Stimulated activated CD8-positive, alpha-beta memory T cell treated with anti-CD3 and anti-CD28 coated beads, Interleukin-12 subunit alpha, Interleukin-12 subunit beta, amount 100 ng/mL, for 24 hours (primary cell): Measurements from ENCODE around the gene MTMR11.
"Not testable (repeated sequence)": the region's sequence is repeated elsewhere in the genome, so short reads cannot be mapped to it uniquely, and the experiment has no call there.

Experiments
- DNase-seq: peaks from one replicate; pipeline ENCODE4 v3.0.0-alpha.2; 2020; ENCODE audit errors: extremely low read depth

The MTMR11 gene, protein sequence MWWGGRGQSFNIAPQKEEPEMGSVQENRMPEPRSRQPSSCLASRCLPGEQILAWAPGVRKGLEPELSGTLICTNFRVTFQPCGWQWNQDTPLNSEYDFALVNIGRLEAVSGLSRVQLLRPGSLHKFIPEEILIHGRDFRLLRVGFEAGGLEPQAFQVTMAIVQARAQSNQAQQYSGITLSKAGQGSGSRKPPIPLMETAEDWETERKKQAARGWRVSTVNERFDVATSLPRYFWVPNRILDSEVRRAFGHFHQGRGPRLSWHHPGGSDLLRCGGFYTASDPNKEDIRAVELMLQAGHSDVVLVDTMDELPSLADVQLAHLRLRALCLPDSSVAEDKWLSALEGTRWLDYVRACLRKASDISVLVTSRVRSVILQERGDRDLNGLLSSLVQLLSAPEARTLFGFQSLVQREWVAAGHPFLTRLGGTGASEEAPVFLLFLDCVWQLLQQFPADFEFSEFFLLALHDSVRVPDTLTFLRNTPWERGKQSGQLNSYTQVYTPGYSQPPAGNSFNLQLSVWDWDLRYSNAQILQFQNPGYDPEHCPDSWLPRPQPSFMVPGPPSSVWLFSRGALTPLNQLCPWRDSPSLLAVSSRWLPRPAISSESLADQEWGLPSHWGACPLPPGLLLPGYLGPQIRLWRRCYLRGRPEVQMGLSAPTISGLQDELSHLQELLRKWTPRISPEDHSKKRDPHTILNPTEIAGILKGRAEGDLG

DNA sequence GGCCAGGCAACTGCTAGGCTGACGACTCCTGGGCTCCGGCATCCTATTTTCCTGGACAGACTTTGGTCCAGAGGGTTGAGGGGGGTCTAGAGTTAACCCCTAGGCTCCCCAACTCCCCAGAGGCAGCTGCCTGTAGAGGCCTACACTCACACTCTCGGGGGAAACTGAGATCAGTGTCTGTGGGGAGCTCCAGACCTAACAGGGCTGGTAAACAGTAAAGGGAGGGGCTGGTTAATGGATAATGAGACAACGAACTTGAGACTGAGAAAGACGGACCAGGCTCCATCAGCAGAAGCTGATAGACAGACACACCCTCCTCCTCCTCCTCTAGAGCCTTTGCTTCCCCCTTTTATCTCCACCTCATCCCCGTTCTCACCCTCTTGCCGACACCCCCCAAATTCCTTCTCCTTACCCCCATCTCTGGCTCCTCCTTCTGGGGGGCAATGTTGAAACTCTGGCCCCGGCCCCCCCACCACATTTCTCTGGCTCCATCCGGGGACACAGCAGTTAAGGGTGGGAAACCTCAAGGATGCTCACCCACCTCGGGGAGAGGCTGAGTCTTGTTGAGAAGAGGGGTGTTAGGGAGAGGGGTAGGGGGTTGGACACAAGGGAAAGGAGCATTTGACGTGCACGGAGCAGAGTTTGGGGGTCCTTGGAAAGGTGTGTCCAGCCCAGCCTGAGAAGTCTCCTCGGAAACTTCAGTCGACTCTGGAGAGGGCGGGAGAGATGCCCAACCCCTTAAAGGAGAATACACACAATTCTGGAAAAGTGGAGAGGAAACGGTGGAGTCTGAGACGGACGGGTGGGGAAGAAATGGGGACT lies at the start of gene MTMR11:
Gene MTMR11 (minus strand): TSS at position 710 of the 822 bp plus-strand sequence. CDS start 232 bp downstream, at position 478.
- DNase-seq: no peak

DNA sequence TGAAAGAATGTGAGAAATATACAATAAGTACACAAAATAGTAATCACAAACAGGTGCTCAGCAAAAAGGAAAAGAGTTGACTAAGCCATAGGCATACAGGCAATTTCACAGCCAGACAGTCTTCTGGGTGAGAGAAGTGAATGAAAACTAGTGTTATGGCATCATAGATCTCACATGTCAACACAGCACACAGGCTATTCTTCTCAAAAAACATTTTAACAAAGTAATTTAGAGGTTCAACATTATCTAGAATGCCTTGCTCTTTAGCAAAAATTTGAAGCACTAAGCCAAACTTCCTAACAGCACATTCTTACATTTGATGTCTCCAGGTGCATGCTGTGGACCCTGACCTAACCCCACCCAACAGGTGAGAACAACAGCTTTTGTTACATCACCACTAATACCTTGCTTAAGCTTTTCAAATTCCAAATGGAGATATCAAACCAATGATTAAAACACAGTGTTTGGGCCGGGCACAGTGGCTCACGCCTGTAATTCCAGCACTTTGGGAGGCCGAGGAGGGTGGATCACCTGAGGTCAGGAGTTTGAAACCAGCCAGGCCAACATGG lies 43.4 kb upstream of the MTMR11 start:
- DNase-seq: no peak

- DNase-seq: no peak
Observed at GRCh38 chr1:149979245-149979971, 42.7 kb upstream of the MTMR11 start.

DNA sequence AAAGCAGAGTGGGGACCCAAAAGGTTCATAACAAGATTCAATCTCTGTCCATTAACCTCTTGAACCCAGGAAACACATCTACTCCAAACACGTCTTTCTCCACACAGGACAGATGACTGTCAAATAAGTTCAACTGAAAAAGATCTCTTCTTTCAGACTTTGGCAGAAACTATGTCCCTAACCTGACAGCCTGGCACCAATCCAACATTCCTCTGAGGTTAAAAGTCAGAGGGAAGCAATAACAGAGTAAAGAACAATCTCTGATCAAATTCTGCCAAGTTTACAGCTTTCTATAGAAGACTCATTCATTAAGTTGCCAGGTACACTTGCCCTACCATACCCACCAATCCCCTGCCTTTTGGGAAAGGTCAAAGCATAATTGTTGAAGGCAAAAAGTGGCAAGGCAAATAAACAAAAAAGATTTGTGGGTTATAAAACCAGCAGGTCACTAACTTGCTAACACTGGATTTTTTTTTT lies 41.9 kb upstream of the MTMR11 start:
- no peak for DNase-seq

DNA sequence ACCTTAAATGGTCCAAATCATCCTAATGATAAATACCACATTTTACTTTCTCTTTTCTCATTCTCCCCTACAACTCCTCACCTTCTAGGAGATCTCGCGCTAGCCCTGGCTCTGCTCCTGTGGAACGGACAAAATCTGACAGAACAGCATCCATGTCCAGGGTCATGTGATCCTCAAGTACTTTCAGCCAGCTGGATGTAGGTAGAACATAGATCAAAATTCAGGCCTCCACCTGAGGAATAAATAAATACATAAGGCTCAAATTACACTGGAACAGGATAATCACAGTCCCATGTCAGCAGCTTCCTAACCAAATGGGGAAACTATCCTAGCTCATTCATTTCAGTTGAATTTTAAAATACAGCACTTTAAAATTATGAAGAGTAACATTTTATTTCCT lies 40.7 kb upstream of the MTMR11 start:
- DNase-seq: no peak

DNA sequence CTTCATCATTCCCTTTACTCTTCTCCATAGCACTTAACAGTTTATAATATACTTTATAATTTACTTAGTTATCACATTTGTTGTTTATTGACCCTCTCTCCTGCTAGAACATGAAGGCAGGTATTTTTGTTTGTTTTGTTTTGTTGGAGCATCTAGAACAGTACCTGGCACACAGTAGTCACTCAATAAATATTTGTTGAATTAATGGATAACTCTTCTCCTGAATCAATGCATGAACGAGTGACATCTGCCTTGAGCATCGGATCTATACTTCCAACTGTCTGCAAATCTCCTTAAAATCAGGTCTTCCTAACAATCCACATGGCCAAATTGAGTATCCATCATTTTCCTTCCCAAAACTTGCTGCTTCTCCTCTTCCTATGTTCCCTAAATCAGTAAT lies 35.9 kb upstream of the MTMR11 start:
- DNase-seq: no peak

GRCh38 chr1:149967646-149968045 lies 31.0 kb upstream of the MTMR11 start:
- DNase-seq: no peak

DNA sequence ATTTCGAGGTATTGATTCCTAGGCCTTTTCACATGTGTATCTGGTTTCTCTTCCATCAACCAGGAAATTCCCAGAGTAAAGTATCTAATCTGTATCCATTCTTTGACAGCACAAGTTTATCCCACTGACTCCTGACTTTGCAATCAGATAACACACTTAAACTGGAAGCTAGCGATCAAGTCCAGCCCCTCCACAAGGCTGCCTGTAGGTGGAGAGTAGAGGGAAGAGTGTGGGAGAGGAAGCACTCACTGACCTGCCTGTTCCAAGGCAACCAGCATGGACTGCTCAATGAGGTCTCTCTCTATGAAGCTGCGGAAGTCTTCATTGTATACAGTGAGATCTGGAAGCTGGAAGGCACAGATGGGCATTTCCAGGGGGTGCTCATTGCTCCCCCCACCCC lies 30.4 kb upstream of the MTMR11 start:
- no peak for DNase-seq

DNA sequence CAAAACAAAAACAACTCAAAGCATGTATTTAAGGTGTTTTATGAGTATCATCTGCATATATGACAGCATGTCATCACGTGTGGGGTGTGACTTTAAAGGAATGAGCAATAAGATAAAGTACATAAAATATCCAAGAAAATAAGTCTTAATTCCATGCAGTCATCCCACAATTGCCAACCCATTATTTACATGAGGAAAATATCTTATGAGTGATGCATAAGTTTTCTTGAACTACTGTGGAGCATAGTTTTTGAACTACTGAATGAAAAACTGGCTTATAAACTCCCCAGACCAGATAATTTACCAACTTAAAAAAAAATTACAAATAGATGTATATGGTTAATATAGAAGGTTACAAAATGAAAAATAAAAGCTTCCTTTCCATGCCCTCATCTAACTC lies 29.7 kb upstream of the MTMR11 start:
- no peak for DNase-seq

DNA sequence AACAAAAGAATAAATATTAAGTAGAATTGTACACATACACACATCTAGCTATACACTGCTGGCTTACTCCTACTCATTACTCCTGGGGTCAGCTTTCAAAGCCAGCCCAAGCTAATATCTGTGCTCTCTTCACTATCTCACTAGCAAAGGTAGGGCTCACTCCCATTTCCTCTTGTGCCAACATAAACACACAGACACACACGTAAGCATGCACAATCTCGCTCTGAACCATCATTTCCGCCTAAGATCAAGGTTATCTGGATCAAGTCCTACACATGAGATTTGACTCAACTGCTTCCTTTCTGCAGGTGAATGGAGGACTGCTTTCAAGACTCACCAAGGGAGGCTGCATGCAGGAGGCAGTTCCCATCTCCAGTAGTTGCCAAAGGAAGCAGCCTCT lies 28.8 kb upstream of the MTMR11 start:
- DNase-seq: no peak

- DNase-seq: no peak
Observed at GRCh38 chr1:149963358-149963757, 26.7 kb upstream of the MTMR11 start.

DNA sequence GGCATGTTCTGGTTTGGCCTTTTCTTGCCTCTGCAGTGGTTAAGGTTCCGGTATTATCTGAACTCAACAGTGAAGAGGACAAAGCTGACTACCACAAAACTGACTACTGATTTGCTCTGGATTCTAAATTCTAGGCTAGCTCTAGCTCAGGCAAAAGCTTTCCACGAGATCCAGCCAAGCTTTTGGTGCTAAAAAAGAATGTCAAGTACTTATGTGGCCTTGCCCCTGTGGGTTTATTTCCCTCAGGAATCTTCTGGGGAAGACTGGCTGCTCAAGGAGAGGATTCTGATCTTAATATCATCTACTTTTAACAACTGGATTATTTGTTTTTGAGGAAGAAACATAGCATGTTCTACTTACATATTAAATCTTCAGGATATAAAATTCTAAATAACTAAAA lies 26.1 kb upstream of the MTMR11 start:
- no peak for DNase-seq

GRCh38 chr1:149962039-149962647 lies 25.5 kb upstream of the MTMR11 start:
- no peak for DNase-seq

- not testable (repeated sequence) for DNase-seq
Observed at GRCh38 chr1:149957548-149957947, 20.9 kb upstream of the MTMR11 start.

GRCh38 chr1:149949911-149950310 lies 13.2 kb upstream of the MTMR11 start:
- DNase-seq: no peak

DNA sequence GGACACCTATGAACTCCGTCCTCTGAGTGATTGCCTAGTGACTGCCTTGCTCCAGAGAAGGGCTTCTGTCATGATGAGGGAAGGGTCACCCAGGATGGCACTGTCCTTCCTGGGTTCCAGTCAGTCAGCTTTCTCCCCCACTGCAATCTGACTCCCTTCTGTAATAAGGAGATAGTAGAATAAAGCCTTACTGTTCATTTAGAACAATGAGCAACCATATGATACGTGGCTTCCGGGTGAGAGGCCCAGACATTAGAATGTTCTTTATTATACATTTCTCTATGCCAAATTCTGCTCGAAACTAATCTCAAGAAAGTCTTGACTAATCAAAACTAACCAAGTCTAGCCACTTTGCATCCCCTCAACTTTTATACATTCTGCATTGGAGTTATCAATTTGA lies 8.5 kb upstream of the MTMR11 start:
- no peak for DNase-seq

DNA sequence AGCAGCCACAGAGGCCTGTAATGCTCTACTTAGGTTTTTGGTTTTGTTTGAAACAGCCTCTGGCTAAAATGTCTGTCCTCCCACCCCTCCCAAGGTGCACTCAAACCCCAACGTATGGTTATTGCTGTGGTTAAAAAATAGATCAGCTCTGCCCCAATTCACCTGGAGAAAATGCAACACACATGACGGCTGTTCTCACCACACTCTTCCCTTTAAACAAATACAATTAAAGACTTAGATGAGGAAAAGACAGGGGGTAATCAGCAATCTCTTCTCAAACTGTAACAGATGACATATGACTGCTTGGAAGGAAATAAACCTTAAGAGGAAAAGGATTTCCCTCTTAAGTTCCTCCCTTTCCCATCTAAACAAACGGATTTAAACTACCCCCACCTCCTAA lies 6.2 kb upstream of the MTMR11 start:
- DNase-seq: no peak

GRCh38 chr1:149942207-149942606 lies 5.5 kb upstream of the MTMR11 start:
- no peak for DNase-seq

GRCh38 chr1:149940427-149940826 lies 3.7 kb upstream of the MTMR11 start:
- DNase-seq: no peak

DNA sequence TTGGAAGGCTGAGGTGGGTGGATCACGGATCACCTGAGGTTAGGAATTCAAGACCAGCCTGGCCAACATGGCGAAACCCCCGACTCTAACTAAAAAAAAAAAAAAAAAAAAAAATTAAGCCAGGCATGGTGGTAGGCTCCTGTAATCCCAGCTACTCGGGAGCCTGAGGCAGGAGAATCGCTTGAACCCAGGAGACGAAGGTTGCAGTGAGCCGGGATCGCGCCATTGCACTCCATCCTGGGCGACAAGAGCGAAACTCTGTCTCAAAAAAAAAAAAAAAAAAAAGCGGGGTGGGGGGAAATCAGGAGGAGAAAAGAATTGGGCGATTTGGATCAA lies 2.0 kb upstream of the MTMR11 start:
- not testable (repeated sequence) for DNase-seq

GRCh38 chr1:149937759-149938158 lies 1.1 kb upstream of the MTMR11 start:
- DNase-seq: no peak
